GM10266 (cell line): ENCODE results near the gene OVOL2.

ENCODE experiments used
- DNase-seq: peaks from one replicate; pipeline ENCODE4 v3.0.0; 2012; ENCODE audit errors: extremely low spot score
- TF ChIP-seq, protein P1 (sequence below): IDR thresholded peaks from 2 replicates; pipeline ENCODE4 v1.5.1; 2012; ENCODE audit warnings: mild to moderate bottlenecking, low read depth; ENCODE audit not compliant: control insufficient read depth, insufficient read depth; ENCODE audit errors: missing control alignments

Gene OVOL2

DNA sequence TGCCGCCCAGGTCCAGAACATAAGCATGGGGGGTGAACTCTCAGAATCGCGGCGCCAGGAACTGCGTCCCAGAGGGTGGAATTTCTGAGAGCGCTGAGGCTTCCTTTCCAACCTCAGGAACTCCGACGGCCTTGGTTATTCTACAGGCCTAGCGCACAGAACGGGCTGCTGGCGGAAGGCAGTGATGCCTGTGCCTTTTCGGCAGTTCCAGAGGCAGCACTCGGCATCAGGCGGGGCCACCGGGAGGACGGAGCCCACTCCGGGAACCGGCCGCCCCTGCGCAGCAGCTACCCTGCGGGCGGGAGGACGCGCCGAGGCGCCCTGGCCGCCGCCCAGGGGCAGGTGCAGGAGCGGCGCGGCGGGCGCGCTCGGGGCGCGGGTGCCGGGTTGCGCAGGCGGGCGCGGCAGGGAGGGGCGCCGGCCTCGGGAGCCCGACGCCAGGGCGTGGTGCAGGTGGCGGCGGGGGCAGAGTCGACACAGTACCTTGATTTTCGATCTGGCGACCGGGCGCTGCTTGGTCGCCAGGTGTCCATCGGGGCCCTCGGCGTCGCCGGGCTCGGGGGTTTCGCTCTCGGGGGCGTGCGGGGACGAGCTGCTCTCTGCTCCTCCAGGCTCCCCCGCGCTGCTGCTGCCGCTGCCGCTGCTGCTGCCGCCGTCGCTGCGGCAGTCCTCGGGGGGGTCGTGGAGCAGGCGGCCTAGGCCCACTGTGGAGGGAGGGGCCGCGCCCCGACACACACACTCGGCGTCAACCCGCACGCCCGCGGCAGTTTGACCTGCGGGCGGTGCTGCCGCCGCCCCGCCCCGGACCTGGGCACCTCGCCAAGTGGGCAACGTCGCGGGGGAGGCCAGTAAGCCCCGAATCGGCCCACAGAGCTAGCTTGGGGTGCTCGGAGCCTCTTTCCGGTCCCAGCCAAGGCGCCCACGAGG is 1.3 kb downstream of the OVOL2 start:
- TF ChIP-seq, protein P1, sequence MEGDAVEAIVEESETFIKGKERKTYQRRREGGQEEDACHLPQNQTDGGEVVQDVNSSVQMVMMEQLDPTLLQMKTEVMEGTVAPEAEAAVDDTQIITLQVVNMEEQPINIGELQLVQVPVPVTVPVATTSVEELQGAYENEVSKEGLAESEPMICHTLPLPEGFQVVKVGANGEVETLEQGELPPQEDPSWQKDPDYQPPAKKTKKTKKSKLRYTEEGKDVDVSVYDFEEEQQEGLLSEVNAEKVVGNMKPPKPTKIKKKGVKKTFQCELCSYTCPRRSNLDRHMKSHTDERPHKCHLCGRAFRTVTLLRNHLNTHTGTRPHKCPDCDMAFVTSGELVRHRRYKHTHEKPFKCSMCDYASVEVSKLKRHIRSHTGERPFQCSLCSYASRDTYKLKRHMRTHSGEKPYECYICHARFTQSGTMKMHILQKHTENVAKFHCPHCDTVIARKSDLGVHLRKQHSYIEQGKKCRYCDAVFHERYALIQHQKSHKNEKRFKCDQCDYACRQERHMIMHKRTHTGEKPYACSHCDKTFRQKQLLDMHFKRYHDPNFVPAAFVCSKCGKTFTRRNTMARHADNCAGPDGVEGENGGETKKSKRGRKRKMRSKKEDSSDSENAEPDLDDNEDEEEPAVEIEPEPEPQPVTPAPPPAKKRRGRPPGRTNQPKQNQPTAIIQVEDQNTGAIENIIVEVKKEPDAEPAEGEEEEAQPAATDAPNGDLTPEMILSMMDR, result no peak
- peak; percentile 48 for DNase-seq

DNA sequence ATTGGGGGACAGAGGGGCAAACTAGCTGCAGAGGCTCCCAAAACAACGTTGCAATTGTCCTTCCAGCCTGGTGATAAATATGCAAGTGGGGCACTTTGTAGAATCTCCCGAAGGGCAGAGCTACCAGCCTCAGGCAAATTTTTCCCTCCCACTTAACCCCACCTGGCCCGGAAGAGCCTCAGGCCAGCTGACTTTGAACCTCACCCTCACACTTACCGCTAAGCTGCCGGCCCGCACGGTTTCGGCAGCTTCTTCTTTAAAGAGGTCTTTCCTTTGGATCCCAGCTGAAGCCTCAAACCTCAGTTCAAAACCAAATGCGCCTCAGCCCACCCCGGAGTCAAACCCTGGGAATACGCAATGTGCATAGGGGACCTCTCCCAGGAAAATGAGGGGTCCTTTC is 2.5 kb downstream of the OVOL2 start:
- no peak for DNase-seq
- TF ChIP-seq, protein P1, result no peak

DNA sequence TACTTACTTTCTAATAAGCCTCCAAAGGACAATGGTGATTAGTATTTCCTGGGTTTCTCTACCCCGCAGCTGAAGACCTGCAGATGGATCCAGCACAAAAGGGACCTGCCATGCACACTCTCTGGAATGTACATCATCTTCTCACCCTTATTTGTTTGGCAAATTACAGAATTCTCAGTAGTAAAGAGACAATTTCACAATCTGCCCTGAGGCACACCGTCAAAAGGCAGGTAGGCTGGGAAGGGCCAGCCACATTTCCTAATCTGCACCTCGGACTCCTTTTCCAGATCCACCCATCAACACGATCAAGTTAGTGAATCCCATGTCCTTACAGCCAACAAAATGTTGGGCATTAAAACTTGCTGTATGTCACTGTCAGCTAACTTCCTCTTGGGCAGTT is 4.9 kb downstream of the OVOL2 start:
- TF ChIP-seq, protein P1, result no peak
- no peak for DNase-seq

DNA sequence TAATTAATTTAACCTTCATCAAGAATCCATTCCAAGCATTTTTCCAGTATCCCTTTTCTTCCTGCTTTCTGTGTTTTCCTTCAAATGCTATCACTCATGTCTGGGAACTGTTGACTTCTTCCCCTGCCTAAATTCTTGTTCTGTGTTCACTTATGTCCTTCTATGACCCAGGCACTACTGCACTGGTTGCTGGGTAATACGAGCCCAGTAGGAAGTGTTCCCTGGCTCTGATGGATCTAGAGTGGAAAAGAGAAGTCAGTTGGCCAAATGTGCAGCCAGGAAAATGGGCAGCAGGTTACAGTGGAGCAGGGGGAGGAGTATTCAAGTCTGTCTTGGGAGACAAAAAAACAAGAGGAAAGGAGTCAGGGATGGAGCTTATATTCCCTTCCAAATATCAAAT is 7.1 kb downstream of the OVOL2 start:
- TF ChIP-seq, protein P1, result no peak
- DNase-seq, result no peak

DNA sequence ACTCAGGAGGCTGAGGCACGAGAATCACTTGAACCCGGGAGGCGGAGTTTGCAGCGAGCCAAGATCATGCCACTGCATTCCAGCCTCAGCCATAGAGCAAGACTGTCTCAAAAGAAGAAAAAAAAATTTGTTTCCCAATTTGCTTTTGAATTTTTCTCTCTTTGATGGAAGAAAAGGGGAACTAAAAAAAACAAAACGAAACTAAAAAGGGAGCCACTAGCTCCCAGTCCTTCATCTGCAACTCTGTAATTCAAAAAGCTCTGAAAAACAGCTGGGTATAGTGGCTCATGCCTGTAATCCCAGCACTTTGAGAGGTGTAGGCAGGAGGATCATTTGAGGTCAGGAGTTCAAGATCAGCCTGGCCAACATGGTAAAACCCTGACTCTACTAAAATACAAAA is 9.5 kb downstream of the OVOL2 start:
- DNase-seq, result no peak
- TF ChIP-seq, protein P1, result no peak

DNA sequence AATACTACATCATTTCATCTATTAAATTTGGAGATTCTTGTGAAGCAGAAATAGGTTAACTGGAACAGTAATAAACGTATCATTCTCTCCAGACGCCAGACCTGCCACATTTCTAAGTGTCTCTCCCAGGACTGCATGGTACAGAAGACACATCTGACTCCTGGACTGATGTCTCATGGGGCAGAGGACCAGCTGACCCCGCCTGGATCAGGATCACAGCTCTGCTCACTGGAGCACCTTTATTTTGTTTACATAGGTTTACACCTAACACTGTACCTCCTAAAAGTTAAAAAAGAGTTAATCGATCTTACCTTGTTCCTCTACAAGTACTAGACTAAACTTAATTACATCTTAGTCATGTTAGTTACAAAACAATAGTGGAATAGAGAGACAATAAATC is 11.2 kb downstream of the OVOL2 start:
- TF ChIP-seq, protein P1, result no peak
- DNase-seq, result no peak

DNA sequence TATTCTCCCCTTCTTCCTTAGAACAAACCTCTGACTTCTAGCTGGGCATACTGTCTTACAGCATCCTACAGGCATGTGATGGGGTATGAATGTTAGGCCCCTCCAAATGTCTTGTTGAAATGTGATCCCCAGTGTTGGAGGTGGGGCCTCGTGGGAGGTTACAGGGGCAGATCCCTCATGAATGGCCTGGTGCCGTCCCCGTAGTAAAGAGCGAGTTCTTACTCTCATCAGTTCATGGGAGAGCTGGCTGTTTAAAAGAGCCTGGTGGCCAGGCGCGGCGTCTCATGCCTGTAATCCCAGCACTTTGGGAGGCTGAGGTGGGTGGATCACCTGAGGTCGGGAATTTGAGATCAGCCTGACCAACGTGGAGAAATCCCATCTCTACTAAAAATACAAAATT is 15.5 kb downstream of the OVOL2 start:
- DNase-seq, result no peak
- TF ChIP-seq, protein P1, result no peak
